Measurements from ENCODE around the gene SYNDIG1. TPM values are rescaled to one million over a fixed set of nuclear protein-coding genes. Genes with fewer than 3 reads are reported as not detected.

Gene SYNDIG1
- total RNA-seq, 1 experiment from 2014 or later: 5.4 TPM

DNA sequence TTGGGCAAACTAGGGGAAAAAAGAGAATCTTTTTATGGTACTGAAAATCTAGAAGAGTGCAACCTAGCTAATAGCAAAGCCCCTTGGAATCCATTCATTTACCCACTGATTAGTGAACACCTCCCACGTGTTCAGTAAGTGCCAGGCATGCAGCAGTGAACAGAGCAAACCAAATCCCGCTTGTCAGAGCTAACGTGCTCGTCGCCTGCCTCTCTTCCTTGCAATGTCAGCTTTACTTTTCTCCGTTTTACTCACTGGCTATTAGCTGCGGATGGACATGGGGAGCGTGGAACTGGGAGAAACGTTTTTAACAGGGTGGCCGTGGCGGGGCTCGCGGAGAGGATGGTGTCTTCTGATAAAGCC lies 120.4 kb downstream of the SYNDIG1 start:
- Histone ChIP-seq H3K79me1 (ENCODE audit: insufficient read depth, low read depth, low read length, poor library complexity, severe bottlenecking) (no peaks in the 10 kb centered on the region), H3K56ac (ENCODE audit: insufficient read length, low read depth, low read length) (no peak overlapping the region), H4K91ac (ENCODE audit: insufficient read length, low read depth, low read length) (no peak overlapping the region), H3K9ac (ENCODE audit: extremely low read depth, insufficient read length, low read length) (no peak overlapping the region), H3K27me3 (ENCODE audit: insufficient read depth, low read length) (no peaks in the 10 kb centered on the region), H2BK120ac (ENCODE audit: low read depth, low read length, poor library complexity, severe bottlenecking) (no peak overlapping the region), H3K18ac (ENCODE audit: insufficient read length, low read depth, low read length) (no peak overlapping the region), H4K5ac (ENCODE audit: insufficient read length, low read depth, low read length) (no peak overlapping the region), H3K4ac (ENCODE audit: low read depth, low read length) (no peak overlapping the region), H3K14ac (ENCODE audit: insufficient read depth, low read length) (no peak overlapping the region), H3K4me1 (ENCODE audit: insufficient read depth, low read length) (no peaks in the 10 kb centered on the region), H4K8ac (replicated peaks; ENCODE audit: insufficient read length, low read depth, low read length) (no peak overlapping the region), H2BK20ac (ENCODE audit: low read depth, low read length, poor library complexity, severe bottlenecking) (no peak overlapping the region), H3K4me2 (ENCODE audit: insufficient read depth, insufficient read length, low read length) (no peak overlapping the region), H2BK12ac (ENCODE audit: insufficient read length, low read depth, low read length) (no peak overlapping the region), H2BK5ac (ENCODE audit: insufficient read length, low read length) (no peak overlapping the region), H3K79me2 (ENCODE audit: insufficient read depth, low read length) (no peaks in the 10 kb centered on the region), H3T11ph (ENCODE audit: low read length) (no peak overlapping the region), H3K9me3 (ENCODE audit: control insufficient read depth, low read depth, low read length) (no peaks in the 10 kb centered on the region), H2AK5ac (ENCODE audit: insufficient read length, low read length) (no peak overlapping the region), H4K20me1 (ENCODE audit: control insufficient read depth, insufficient read depth, insufficient read length) (no peaks in the 10 kb centered on the region), H3K23me2 (ENCODE audit: insufficient read length, low read depth, low read length, poor library complexity, severe bottlenecking) (no peaks in the 10 kb centered on the region), H3K27ac (ENCODE audit: insufficient read length, low read depth, low read length) (no peak overlapping the region), H2BK15ac (ENCODE audit: low read depth, low read length) (no peak overlapping the region), H2AFZ (ENCODE audit: low read length) (no peak overlapping the region), H3K23ac (ENCODE audit: insufficient read length, low read depth, low read length) (no peak overlapping the region)
- H3K4me3 Mint-ChIP-seq: no peak overlapping the region
- TF ChIP-seq, protein P1, sequence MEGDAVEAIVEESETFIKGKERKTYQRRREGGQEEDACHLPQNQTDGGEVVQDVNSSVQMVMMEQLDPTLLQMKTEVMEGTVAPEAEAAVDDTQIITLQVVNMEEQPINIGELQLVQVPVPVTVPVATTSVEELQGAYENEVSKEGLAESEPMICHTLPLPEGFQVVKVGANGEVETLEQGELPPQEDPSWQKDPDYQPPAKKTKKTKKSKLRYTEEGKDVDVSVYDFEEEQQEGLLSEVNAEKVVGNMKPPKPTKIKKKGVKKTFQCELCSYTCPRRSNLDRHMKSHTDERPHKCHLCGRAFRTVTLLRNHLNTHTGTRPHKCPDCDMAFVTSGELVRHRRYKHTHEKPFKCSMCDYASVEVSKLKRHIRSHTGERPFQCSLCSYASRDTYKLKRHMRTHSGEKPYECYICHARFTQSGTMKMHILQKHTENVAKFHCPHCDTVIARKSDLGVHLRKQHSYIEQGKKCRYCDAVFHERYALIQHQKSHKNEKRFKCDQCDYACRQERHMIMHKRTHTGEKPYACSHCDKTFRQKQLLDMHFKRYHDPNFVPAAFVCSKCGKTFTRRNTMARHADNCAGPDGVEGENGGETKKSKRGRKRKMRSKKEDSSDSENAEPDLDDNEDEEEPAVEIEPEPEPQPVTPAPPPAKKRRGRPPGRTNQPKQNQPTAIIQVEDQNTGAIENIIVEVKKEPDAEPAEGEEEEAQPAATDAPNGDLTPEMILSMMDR (conservative IDR thresholded peaks at IDR 0.05): no peak
- H3K9me3 Mint-ChIP-seq: peaks cover 4 to 5% of the 10 kb centered on the region in 2 experiments; a peak in 3 of 5 replicates
- H3K27me3 Mint-ChIP-seq (ENCODE audit: low read depth): no peaks in the 10 kb centered on the region; the same call in none of the 2 replicates
- peaks cover 3 to 16% of the 10 kb centered on the region in 2 experiments for H3K4me1 Mint-ChIP-seq
- H3K27ac Mint-ChIP-seq: peak overlapping the region in 2 of 3 experiments; percentile 13 to 54; a peak in 2 of 7 replicates
- H3K36me3 Mint-ChIP-seq (ENCODE audit: insufficient read depth in 1 of 3, low read depth in 3 of 3): no peaks in the 10 kb centered on the region; a peak in 3 of 7 replicates
- WGBS (ENCODE audit: extremely low coverage, insufficient read length, low lambda C conversion rate): no CpG with 5 or more reads among the region's 13 CpGs
- DNase-seq: no peak
